Vagina (tissue), 2 donors: ENCODE measurements around the gene CSTPP1. TPM values are rescaled to one million over a fixed set of nuclear protein-coding genes. Genes with fewer than 3 reads are reported as not detected.

Experiments
- DNase-seq, 2 donors: peaks; one replicate each; pipeline ENCODE4 v3.0.0-alpha.2; 2017; ENCODE audit errors: extremely low spot score in 2 of 2
- H3K27ac ChIP-seq: fragments of 200-600 bp; sonication (generic); one replicate; pipeline ENCODE4 v1.5.1; 2019
- H3K27me3 ChIP-seq: fragments of 200-600 bp; sonication (generic); one replicate; pipeline ENCODE4 v1.5.1; 2019
- H3K36me3 ChIP-seq, 2 donors: fragments of 200-600 bp; sonication (generic); one replicate each; pipeline ENCODE4 v1.5.1; 2017 to 2019
- H3K4me1 ChIP-seq: fragments of 200-600 bp; sonication (generic); one replicate; pipeline ENCODE4 v1.5.1; 2019
- H3K4me3 ChIP-seq, 2 donors: fragments of 200-600 bp; sonication (generic); 1 replicate in 1 of 2; 2 replicates in 1 of 2; pipeline ENCODE4 v1.5.1; 2016 to 2019
- H3K9me3 ChIP-seq: fragments of 200-600 bp; sonication (generic); one replicate; pipeline ENCODE4 v1.5.1; 2019
- CTCF ChIP-seq, 3 experiments: fragments of 450-650 bp in 2 of 3; fragments of 200-600 bp in 1 of 3; sonication (generic) in 1 of 3; IDR thresholded peaks; one replicate each; pipeline ENCODE4 v1.5.1; 2017 to 2019; ENCODE audit warnings: antibody characterized with exemption in 3 of 3, mild to moderate bottlenecking in 2 of 3, moderate library complexity in 2 of 3
- POLR2A ChIP-seq, 2 donors: fragments of 450-650 bp; IDR thresholded peaks; one replicate each; pipeline ENCODE4 v1.6.1; 2017; ENCODE audit warnings: antibody characterized with exemption in 2 of 2, mild to moderate bottlenecking in 2 of 2, moderate library complexity in 2 of 2
- POLR2AphosphoS5 ChIP-seq, 2 donors: sonication (generic); formaldehyde crosslinking; IDR thresholded peaks; one replicate each; pipeline ENCODE4 v1.9.0; 2017; ENCODE audit warnings: antibody characterized with exemption in 2 of 2, mild to moderate bottlenecking in 2 of 2, low read depth in 1 of 2; ENCODE audit not compliant: insufficient read depth in 1 of 2
- intact Hi-C: fragments of 100-400 bp; cut with DNase I; formaldehyde crosslinking; loops from one replicate; pipeline ENCODE4 v1.15.1; 2023
- total RNA-seq: library from RNA; depleted of rRNA; stranded (reverse); fragments of >200 nt; gene quantifications from one replicate; pipeline ENCODE4 v1.2.3, GENCODE V29; 2016

CSTPP1 gene
- total RNA-seq, 1 donor from 2014 or later, result 30.7 TPM

DNA sequence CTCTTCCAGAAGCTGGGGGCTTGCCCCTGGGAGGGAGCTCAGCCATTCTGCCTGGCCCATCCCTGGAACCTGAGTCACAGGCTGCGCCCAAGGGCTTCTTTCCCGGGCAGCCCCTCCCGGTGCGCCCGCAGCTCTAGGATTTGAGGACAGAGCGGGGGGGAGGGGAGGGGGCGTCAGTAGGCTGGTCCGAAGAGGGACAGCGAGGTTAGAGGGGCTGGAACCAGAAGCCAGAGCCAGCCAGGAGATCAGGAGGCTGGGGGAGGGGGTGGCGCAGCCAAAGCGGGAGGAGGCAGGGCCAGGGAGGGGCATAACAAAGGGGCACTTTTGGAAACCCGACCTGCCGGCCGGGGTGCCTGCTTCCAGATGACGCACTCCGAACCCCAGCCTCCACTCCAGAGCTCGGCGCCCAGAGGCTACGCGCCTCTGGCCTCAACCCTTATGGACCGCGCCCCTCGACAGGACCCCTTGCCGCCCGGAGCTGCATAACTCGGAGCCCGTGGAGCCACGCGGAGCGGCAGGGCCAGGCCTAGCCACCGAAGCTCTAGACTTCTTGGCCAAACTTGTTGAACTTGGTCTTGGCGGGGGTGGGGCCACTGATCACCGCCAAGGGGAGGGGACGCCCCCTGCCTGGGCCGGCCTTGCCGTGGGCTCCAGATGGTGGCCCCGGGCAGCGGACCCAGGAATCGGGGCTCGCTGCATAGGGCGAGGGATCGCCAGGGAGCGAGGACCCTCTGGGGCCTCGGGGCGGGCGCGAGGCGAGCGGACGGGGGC is 248.9 kb downstream of the CSTPP1 start:
- Histone ChIP-seq H3K4me1 (peaks cover 34% of the 10 kb centered on the region), H3K36me3 (no peaks in the 10 kb centered on the region), H3K9me3 (no peaks in the 10 kb centered on the region), H3K27ac (peak overlapping the region; percentile 93), H3K4me3 (peak overlapping the region; percentile 64 to 79), H3K27me3 (no peaks in the 10 kb centered on the region)
- no peak for TF ChIP-seq CTCF (IDR thresholded peaks at IDR 0.05)
- peak in 1 of 2 donors; percentile 40 for TF ChIP-seq POLR2A (IDR thresholded peaks at IDR 0.05)
- peak in 1 of 2 donors; percentile 88 for TF ChIP-seq POLR2AphosphoS5 (IDR thresholded peaks at IDR 0.05; ENCODE audit: insufficient read depth in 1 of 2, low read depth in 1 of 2)
- DNase-seq, result no peak
- intact Hi-C loops, result no loop called here

GRCh38 chr11:47186076-47186699 is 249.6 kb downstream of the CSTPP1 start, which contains the start of gene PACSIN3:
Gene PACSIN3, minus strand, starts transcription at chr11:47186434. Its CDS starts 3,707 bp downstream, at chr11:47182727.
- DNase-seq, result no peak
- H3K36me3 ChIP-seq, result no peaks in the 10 kb centered on the region
- no peak for TF ChIP-seq POLR2AphosphoS5 (IDR thresholded peaks at IDR 0.05; ENCODE audit: insufficient read depth in 1 of 2, low read depth in 1 of 2)
- TF ChIP-seq POLR2A (IDR thresholded peaks at IDR 0.05), result peak in 1 of 2 donors; percentile 31
- no peaks in the 10 kb centered on the region for H3K9me3 ChIP-seq
- H3K4me3 ChIP-seq, result peak within 1 kb of the TSS; percentile 64 to 79
- peak within 1 kb of the TSS; percentile 93 for H3K27ac ChIP-seq
- intact Hi-C loops, result no loop called here
- peaks cover 34% of the 10 kb centered on the region for H3K4me1 ChIP-seq
- H3K27me3 ChIP-seq, result no peaks in the 10 kb centered on the region

GRCh38 chr11:47186700-47187695 is 250.4 kb downstream of the CSTPP1 start:
- Histone ChIP-seq H3K4me3 (peak overlapping the region; percentile 64 to 79), H3K4me1 (peaks cover 34% of the 10 kb centered on the region), H3K36me3 (no peaks in the 10 kb centered on the region), H3K9me3 (no peaks in the 10 kb centered on the region), H3K27ac (peak overlapping the region; percentile 93), H3K27me3 (no peaks in the 10 kb centered on the region)
- TF ChIP-seq POLR2AphosphoS5 (IDR thresholded peaks at IDR 0.05; ENCODE audit: insufficient read depth in 1 of 2, low read depth in 1 of 2) (peak in 1 of 2 donors; percentile 66), POLR2A (IDR thresholded peaks at IDR 0.05) (no peak)
- DNase-seq, result no peak
- intact Hi-C loops, result no loop called here

DNA sequence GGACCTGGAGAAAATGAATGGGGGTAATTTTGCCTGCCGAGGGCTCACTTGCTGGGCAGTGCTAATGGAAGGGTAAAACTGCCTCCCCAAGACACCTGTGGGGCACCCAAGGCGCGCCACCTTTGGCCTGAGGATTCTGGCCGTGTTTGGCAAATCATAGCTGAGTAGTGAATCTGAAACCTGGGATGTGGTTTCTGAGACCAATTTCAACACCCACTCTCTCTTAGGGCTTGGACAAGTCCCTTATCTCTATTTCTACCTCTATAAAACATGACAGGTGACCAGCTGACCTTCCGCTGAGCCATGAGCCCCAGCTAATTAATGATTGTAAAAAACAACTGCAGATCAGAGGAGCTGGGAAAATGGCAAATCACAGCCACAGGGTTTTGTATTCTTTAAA is 251.2 kb downstream of the CSTPP1 start:
- Histone ChIP-seq H3K4me3 (peak overlapping the region; percentile 64 to 79), H3K27me3 (no peaks in the 10 kb centered on the region)
- intact Hi-C loops, result no loop called here

DNA sequence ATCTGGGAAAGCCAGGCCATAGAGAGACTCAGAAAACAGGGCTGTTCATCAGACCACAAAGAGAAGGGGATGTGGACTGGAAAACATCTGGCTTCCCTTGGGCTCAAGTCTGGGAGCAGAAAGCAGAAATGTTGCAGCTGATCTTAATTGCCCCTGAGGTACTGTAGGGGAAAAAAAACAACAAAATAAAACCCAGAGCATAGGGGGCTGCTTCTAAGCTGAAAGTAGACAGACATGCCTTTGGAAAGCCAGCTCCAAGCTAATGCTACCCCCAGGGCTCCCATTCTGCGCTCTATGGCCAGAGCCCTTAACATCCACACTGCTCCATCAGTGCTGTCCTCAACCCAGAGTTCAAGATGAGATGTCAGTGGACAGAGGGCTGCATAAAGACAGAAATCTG is 251.7 kb downstream of the CSTPP1 start:
- no peak overlapping the region for H3K4me3 ChIP-seq
- H3K36me3 ChIP-seq, result no peaks in the 10 kb centered on the region
- intact Hi-C loops, result no loop called here
- peaks cover 34% of the 10 kb centered on the region for H3K4me1 ChIP-seq
- H3K27me3 ChIP-seq, result no peaks in the 10 kb centered on the region
- no peaks in the 10 kb centered on the region for H3K9me3 ChIP-seq
- H3K27ac ChIP-seq, result no peak overlapping the region
- no peak for DNase-seq
- TF ChIP-seq POLR2AphosphoS5 (IDR thresholded peaks at IDR 0.05; ENCODE audit: insufficient read depth in 1 of 2, low read depth in 1 of 2) (no peak), POLR2A (IDR thresholded peaks at IDR 0.05) (no peak), CTCF (IDR thresholded peaks at IDR 0.05) (no peak)

More for the DNA sequence above, 251.2 kb downstream of the CSTPP1 start:
- peak overlapping the region; percentile 93 for H3K27ac ChIP-seq
- H3K36me3 ChIP-seq, result no peaks in the 10 kb centered on the region
- no peaks in the 10 kb centered on the region for H3K9me3 ChIP-seq
- no peak for DNase-seq
- H3K4me1 ChIP-seq, result peaks cover 34% of the 10 kb centered on the region
- TF ChIP-seq POLR2AphosphoS5 (IDR thresholded peaks at IDR 0.05; ENCODE audit: insufficient read depth in 1 of 2, low read depth in 1 of 2) (no peak), CTCF (IDR thresholded peaks at IDR 0.05) (no peak), POLR2A (IDR thresholded peaks at IDR 0.05) (no peak)
